SH-SY5Y (cell line): Measurements from ENCODE around the gene LINC00237.

Source experiments
- GATA2 ChIP-seq: IDR thresholded peaks from 2 replicates; pipeline ENCODE4 v1.6.1; 2011; ENCODE audit warnings: mild to moderate bottlenecking, low read depth, low read length
- GATA3 ChIP-seq: IDR thresholded peaks from 2 replicates; pipeline ENCODE4 v1.6.1; 2011; ENCODE audit warnings: low read depth, mild to moderate bottlenecking, low read length, moderate library complexity

DNA sequence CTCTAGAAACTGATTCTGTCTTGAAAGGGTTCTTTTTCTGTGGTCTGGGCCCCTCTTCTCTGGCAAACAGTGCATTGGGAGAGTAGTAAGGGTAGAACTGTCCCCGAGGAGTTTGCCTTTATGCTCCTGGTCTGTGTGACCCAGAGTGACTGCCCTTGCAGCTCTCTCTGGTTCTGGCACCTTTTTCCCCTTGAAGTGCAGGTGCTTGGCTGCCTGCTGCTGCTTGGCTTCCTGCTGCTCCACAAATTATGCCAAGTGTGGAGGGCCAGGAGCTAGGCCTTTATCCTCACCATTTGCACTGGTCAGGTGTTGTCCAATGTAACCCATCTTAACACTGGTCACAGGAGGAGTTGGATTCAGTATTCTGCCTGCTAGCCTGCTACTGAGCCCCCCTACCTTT lies 30.9 kb upstream of the LINC00237 start:
- TF ChIP-seq GATA2 (no peak), GATA3 (no peak)
